GM23338 (cell line): Measurements from ENCODE around the gene CNTN5. TPM values are rescaled to one million over a fixed set of nuclear protein-coding genes. Genes with fewer than 3 reads are reported as not detected.

Experiments
- ATAC-seq: fragments of 200-7000 bp; cut with Tn5 transposase; 3 replicates; pipeline ENCODE4 v1.9.1; 2020
- DNase-seq: peaks from one replicate; pipeline ENCODE4 v3.0.0-alpha.2; 2015; ENCODE audit warnings: low spot score
- H2AFZ ChIP-seq: fragments of 200-600 bp; sonication (generic); 2 replicates; pipeline ENCODE4 v1.8.0; 2016; ENCODE audit warnings: antibody characterized with exemption, mild to moderate bottlenecking, moderate library complexity
- H3F3A ChIP-seq: fragments of 200-600 bp; sonication (generic); replicated peaks from 2 replicates; pipeline ENCODE4 v1.8.0; 2017; ENCODE audit warnings: antibody characterized with exemption, mixed run types, low read depth
- H3K27ac ChIP-seq: fragments of 200-600 bp; sonication (generic); 2 replicates; pipeline ENCODE4 v1.6.1; 2016; ENCODE audit warnings: low read depth
- H3K27me3 ChIP-seq: fragments of 200-600 bp; sonication (generic); 2 replicates; pipeline ENCODE4 v1.8.0; 2016; ENCODE audit warnings: mild to moderate bottlenecking, mixed run types, moderate library complexity; ENCODE audit not compliant: insufficient read depth
- H3K36me3 ChIP-seq: fragments of 200-600 bp; sonication (generic); 2 replicates; pipeline ENCODE4 v1.8.0; 2016; ENCODE audit warnings: mild to moderate bottlenecking; ENCODE audit not compliant: insufficient read depth
- H3K4me1 ChIP-seq: fragments of 200-600 bp; sonication (generic); 2 replicates; pipeline ENCODE4 v1.8.0; 2016; ENCODE audit warnings: mild to moderate bottlenecking, moderate library complexity; ENCODE audit not compliant: insufficient read depth
- H3K4me2 ChIP-seq: fragments of 200-600 bp; sonication (generic); 2 replicates; pipeline ENCODE4 v1.7.1; 2017; ENCODE audit warnings: mixed run types
- H3K4me3 ChIP-seq: fragments of 200-600 bp; sonication (generic); 2 replicates; pipeline ENCODE4 v1.6.1; 2016; ENCODE audit warnings: mixed run types
- H3K79me2 ChIP-seq: fragments of 200-600 bp; sonication (generic); replicated peaks from 2 replicates; pipeline ENCODE4 v1.8.0; 2017; ENCODE audit warnings: mild to moderate bottlenecking; ENCODE audit not compliant: insufficient read depth
- H3K9me2 ChIP-seq: fragments of 200-600 bp; sonication (generic); 2 replicates; pipeline ENCODE4 v1.8.0; 2017; ENCODE audit not compliant: insufficient read depth
- H4K20me1 ChIP-seq: fragments of 200-600 bp; sonication (generic); replicated peaks from 2 replicates; pipeline ENCODE4 v1.8.0; 2017; ENCODE audit warnings: mild to moderate bottlenecking; ENCODE audit not compliant: insufficient read depth
- H3K27ac Mint-ChIP-seq: 2 replicates; pipeline ENCODE4 v1.8.0; 2020; ENCODE audit warnings: inconsistent platforms, mild to moderate bottlenecking, moderate library complexity, mixed read lengths
- H3K27me3 Mint-ChIP-seq: 3 replicates; pipeline ENCODE4 v1.8.0; 2022; ENCODE audit warnings: low read depth, mild to moderate bottlenecking, moderate library complexity, mixed read lengths, inconsistent platforms; ENCODE audit not compliant: insufficient read depth, poor library complexity
- H3K36me3 Mint-ChIP-seq: 3 replicates; pipeline ENCODE4 v1.8.0; 2021; ENCODE audit warnings: low read depth, mild to moderate bottlenecking, inconsistent platforms, moderate library complexity, mixed read lengths
- H3K4me1 Mint-ChIP-seq: 3 replicates; pipeline ENCODE4 v1.8.0; 2020; ENCODE audit warnings: mild to moderate bottlenecking, inconsistent platforms, mixed read lengths
- H3K4me3 Mint-ChIP-seq: 3 replicates; pipeline ENCODE4 v1.8.0; 2021; ENCODE audit warnings: moderate library complexity, mild to moderate bottlenecking, inconsistent platforms, mixed read lengths
- H3K9me3 Mint-ChIP-seq: 3 replicates; pipeline ENCODE4 v1.8.0; 2020; ENCODE audit warnings: moderate library complexity, mild to moderate bottlenecking, inconsistent platforms, mixed read lengths
- CREB1 ChIP-seq: fragments of 250-450 bp; sonication (Bioruptor Pico); IDR thresholded peaks from 2 replicates; pipeline ENCODE4 v1.5.0; 2020; ENCODE audit warnings: low read depth, mild to moderate bottlenecking, moderate library complexity
- CTCF ChIP-seq, 2 experiments: fragments of 200-600 bp in 1 of 2; sonication (generic) in 1 of 2; conservative IDR thresholded peaks; 2 replicates each; pipeline versions ENCODE4 v1.5.1 to v1.6.1; 2016 to 2017; ENCODE audit warnings: antibody characterized with exemption in 2 of 2, low read depth in 2 of 2, mild to moderate bottlenecking in 2 of 2, moderate library complexity in 1 of 2
- ETS1 ChIP-seq: IDR thresholded peaks from 2 replicates; pipeline ENCODE4 v1.6.1; 2016; ENCODE audit warnings: antibody characterized with exemption
- EZH2 ChIP-seq: fragments of 200-600 bp; sonication (generic); IDR thresholded peaks from one replicate; pipeline ENCODE4 v1.8.0; 2017; ENCODE audit warnings: antibody characterized with exemption, mild to moderate bottlenecking, low read depth; ENCODE audit not compliant: unreplicated experiment
- EZH2phosphoT487 ChIP-seq: fragments of 200-600 bp; sonication (generic); IDR thresholded peaks from one replicate; pipeline ENCODE4 v1.8.1; 2018; ENCODE audit warnings: antibody characterized with exemption; ENCODE audit not compliant: unreplicated experiment
- JUNB ChIP-seq: IDR thresholded peaks from one replicate; pipeline ENCODE4 v1.6.1; 2016; ENCODE audit warnings: antibody characterized with exemption; ENCODE audit not compliant: unreplicated experiment
- NANOG ChIP-seq: IDR thresholded peaks from 2 replicates; pipeline ENCODE4 v1.6.1; 2016; ENCODE audit warnings: antibody characterized with exemption, borderline replicate concordance
- POLR2AphosphoS5 ChIP-seq: IDR thresholded peaks from 2 replicates; pipeline ENCODE4 v1.6.1; 2016; ENCODE audit warnings: antibody characterized with exemption, low read depth
- REST ChIP-seq: IDR thresholded peaks from one replicate; pipeline ENCODE4 v1.6.1; 2018; ENCODE audit warnings: antibody characterized with exemption; ENCODE audit not compliant: unreplicated experiment
- STAT1 ChIP-seq: IDR thresholded peaks from one replicate; pipeline ENCODE4 v1.6.1; 2016; ENCODE audit warnings: antibody characterized with exemption; ENCODE audit not compliant: unreplicated experiment
- ZNF114 ChIP-seq: fragments of 250-450 bp; sonication (Bioruptor Pico); IDR thresholded peaks from 2 replicates; pipeline ENCODE4 v1.5.0; 2020; ENCODE audit warnings: mild to moderate bottlenecking, moderate library complexity
- ZNF331 ChIP-seq: fragments of 250-450 bp; sonication (Bioruptor Pico); IDR thresholded peaks from 2 replicates; pipeline ENCODE4 v1.5.0; 2020; ENCODE audit warnings: low read depth, mild to moderate bottlenecking, moderate library complexity
- polyA plus RNA-seq: library from polyadenylated mRNA; unstranded; fragments of >200 nt; fragmentation: Nextera tagmentation; extraction: Ambion mirVana; gene quantifications from 2 replicates; pipeline ENCODE4 v1.2.1, GENCODE V29; 2016
- total RNA-seq: library from RNA; depleted of rRNA; stranded (reverse); fragments of >200 nt; shearing (Covaris generic); gene quantifications from 2 replicates; pipeline ENCODE4 v1.2.3, GENCODE V29; 2014
- TF ChIP-seq, protein P1 (sequence below): fragments of 250-450 bp; sonication (Bioruptor Pico); IDR thresholded peaks from 2 replicates; pipeline ENCODE4 v1.5.0; 2020; ENCODE audit warnings: mild to moderate bottlenecking, moderate library complexity

CNTN5 gene
- total and polyA plus RNA-seq, 2 experiments from 2014 or later = not detected

GRCh38 chr11:99383648-99384245 lies 363.0 kb downstream of the CNTN5 start (continued):
- no peak for TF ChIP-seq EZH2phosphoT487
- TF ChIP-seq STAT1 = no peak
- TF ChIP-seq CREB1 = no peak
- no peak for TF ChIP-seq JUNB
- no peak for TF ChIP-seq POLR2AphosphoS5
- TF ChIP-seq ZNF331 (CRISPR knock-in tag) = no peak

- Mint-ChIP-seq H3K4me3 (no peak overlapping the region), H3K27me3 (no peaks in the 10 kb centered on the region), H3K4me1 (no peaks in the 10 kb centered on the region), H3K27ac (no peak overlapping the region), H3K9me3 (no peaks in the 10 kb centered on the region), H3K36me3 (no peaks in the 10 kb centered on the region)
- H3F3A ChIP-seq = no peaks in the 10 kb centered on the region
- H3K4me3 ChIP-seq = no peak overlapping the region
- no peak overlapping the region for H2AFZ ChIP-seq
- H3K27ac ChIP-seq = no peak overlapping the region
- H3K4me1 ChIP-seq = no peaks in the 10 kb centered on the region
- no peaks in the 10 kb centered on the region for H3K36me3 ChIP-seq
- peaks cover under 1% of the 10 kb centered on the region; the same call in 1 of the 2 replicates for H3K9me2 ChIP-seq
- H3K4me2 ChIP-seq = no peak overlapping the region
- no peaks in the 10 kb centered on the region for H4K20me1 ChIP-seq
- H3K27me3 ChIP-seq = no peaks in the 10 kb centered on the region
- H3K79me2 ChIP-seq = no peaks in the 10 kb centered on the region
- DNase-seq (no peak), ATAC-seq (no peak)
- TF ChIP-seq STAT1 (no peak), ETS1 (no peak), NANOG (no peak), EZH2phosphoT487 (no peak), EZH2 (no peak), POLR2AphosphoS5 (no peak), ZNF114 (CRISPR knock-in tag) (no peak), CTCF (conservative IDR thresholded peaks at IDR 0.05; ENCODE audit: low read depth in 2 of 2) (no peak), JUNB (no peak), REST (no peak), ZNF331 (CRISPR knock-in tag) (no peak)
- TF ChIP-seq, protein P1, sequence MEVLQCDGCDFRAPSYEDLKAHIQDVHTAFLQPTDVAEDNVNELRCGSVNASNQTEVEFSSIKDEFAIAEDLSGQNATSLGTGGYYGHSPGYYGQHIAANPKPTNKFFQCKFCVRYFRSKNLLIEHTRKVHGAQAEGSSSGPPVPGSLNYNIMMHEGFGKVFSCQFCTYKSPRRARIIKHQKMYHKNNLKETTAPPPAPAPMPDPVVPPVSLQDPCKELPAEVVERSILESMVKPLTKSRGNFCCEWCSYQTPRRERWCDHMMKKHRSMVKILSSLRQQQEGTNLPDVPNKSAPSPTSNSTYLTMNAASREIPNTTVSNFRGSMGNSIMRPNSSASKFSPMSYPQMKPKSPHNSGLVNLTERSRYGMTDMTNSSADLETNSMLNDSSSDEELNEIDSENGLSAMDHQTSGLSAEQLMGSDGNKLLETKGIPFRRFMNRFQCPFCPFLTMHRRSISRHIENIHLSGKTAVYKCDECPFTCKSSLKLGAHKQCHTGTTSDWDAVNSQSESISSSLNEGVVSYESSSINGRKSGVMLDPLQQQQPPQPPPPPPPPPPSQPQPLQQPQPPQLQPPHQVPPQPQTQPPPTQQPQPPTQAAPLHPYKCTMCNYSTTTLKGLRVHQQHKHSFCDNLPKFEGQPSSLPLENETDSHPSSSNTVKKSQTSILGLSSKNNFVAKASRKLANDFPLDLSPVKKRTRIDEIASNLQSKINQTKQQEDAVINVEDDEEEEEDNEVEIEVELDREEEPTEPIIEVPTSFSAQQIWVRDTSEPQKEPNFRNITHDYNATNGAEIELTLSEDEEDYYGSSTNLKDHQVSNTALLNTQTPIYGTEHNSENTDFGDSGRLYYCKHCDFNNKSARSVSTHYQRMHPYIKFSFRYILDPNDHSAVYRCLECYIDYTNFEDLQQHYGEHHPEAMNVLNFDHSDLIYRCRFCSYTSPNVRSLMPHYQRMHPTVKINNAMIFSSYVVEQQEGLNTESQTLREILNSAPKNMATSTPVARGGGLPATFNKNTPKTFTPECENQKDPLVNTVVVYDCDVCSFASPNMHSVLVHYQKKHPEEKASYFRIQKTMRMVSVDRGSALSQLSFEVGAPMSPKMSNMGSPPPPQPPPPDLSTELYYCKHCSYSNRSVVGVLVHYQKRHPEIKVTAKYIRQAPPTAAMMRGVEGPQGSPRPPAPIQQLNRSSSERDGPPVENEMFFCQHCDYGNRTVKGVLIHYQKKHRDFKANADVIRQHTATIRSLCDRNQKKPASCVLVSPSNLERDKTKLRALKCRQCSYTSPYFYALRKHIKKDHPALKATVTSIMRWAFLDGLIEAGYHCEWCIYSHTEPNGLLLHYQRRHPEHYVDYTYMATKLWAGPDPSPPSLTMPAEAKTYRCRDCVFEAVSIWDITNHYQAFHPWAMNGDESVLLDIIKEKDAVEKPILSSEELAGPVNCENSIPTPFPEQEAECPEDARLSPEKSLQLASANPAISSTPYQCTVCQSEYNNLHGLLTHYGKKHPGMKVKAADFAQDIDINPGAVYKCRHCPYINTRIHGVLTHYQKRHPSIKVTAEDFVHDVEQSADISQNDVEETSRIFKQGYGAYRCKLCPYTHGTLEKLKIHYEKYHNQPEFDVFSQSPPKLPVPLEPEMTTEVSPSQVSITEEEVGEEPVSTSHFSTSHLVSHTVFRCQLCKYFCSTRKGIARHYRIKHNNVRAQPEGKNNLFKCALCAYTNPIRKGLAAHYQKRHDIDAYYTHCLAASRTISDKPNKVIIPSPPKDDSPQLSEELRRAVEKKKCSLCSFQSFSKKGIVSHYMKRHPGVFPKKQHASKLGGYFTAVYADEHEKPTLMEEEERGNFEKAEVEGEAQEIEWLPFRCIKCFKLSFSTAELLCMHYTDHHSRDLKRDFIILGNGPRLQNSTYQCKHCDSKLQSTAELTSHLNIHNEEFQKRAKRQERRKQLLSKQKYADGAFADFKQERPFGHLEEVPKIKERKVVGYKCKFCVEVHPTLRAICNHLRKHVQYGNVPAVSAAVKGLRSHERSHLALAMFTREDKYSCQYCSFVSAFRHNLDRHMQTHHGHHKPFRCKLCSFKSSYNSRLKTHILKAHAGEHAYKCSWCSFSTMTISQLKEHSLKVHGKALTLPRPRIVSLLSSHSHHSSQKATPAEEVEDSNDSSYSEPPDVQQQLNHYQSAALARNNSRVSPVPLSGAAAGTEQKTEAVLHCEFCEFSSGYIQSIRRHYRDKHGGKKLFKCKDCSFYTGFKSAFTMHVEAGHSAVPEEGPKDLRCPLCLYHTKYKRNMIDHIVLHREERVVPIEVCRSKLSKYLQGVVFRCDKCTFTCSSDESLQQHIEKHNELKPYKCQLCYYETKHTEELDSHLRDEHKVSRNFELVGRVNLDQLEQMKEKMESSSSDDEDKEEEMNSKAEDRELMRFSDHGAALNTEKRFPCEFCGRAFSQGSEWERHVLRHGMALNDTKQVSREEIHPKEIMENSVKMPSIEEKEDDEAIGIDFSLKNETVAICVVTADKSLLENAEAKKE (CRISPR knock-in tag) = no peak
These were observed 370.5 kb downstream of the CNTN5 start for GRCh38 chr11:99391245-99391644.
